H1 (cell line): ENCODE data around the gene PTDSS2. TPM values are rescaled to one million over a fixed set of nuclear protein-coding genes. Genes with fewer than 3 reads are reported as not detected.

Experiments
- CTCF ChIA-PET: fragments of 300-600 bp; sonication (Branson Sonifier 250); formaldehyde crosslinking; loops from one replicate; lab custom pipeline; 2021; ENCODE audit not compliant: partially characterized antibody; lab: Charles Lee
- POLR2A ChIA-PET: fragments of 300-600 bp; sonication (Branson Sonifier 250); formaldehyde crosslinking; loops from one replicate; lab custom pipeline; 2021; ENCODE audit warnings: inconsistent platforms; ENCODE audit not compliant: partially characterized antibody; lab: Charles Lee
- DNase-seq, 2 experiments: peaks; one replicate each; pipeline versions ENCODE4 v3.0.0 to v3.0.0-alpha.2; 2010 to 2022; ENCODE audit warnings: low spot score in 2 of 2, low read depth in 1 of 2, mixed read lengths in 1 of 2
- FAIRE-seq: peaks from 2 replicates; lab custom pipeline; 2011; peaks lifted over from hg19 to GRCh38; lab: Jason Lieb, UNC
- H2AFZ ChIP-seq: 2 replicates; pipeline ENCODE4 v1.8.1; 2012; ENCODE audit warnings: low read length, inconsistent platforms
- H2AK5ac ChIP-seq: 2 replicates; pipeline ENCODE4 v1.6.1; 2013; ENCODE audit warnings: low read depth, low read length
- H2BK120ac ChIP-seq: replicated peaks from 2 replicates; pipeline ENCODE3; 2013; ENCODE audit warnings: low read depth, low read length, inconsistent platforms
- H2BK12ac ChIP-seq: 2 replicates; pipeline ENCODE4 v1.6.1; 2013; ENCODE audit warnings: low read depth, low read length
- H2BK15ac ChIP-seq: 2 replicates; pipeline ENCODE4 v1.6.1; 2013; ENCODE audit warnings: low read length
- H2BK20ac ChIP-seq: 2 replicates; pipeline ENCODE4 v1.6.1; 2013; ENCODE audit warnings: low read length
- H2BK5ac ChIP-seq: 2 replicates; pipeline ENCODE4 v1.6.1; 2013; ENCODE audit warnings: low read depth, low read length
- H3K14ac ChIP-seq: 2 replicates; pipeline ENCODE4 v1.6.1; 2013; ENCODE audit warnings: inconsistent platforms; ENCODE audit not compliant: insufficient read length
- H3K18ac ChIP-seq: 2 replicates; pipeline ENCODE4 v1.6.1; 2013; ENCODE audit warnings: low read length; ENCODE audit errors: extremely low read depth
- H3K23ac ChIP-seq: 2 replicates; pipeline ENCODE4 v1.6.1; 2013; ENCODE audit warnings: inconsistent platforms; ENCODE audit not compliant: insufficient read length
- H3K23me2 ChIP-seq: 2 replicates; pipeline ENCODE4 v1.6.1; 2013; ENCODE audit warnings: low read depth, low read length
- H3K27ac ChIP-seq: 2 replicates; pipeline ENCODE4 v1.6.1; 2011; ENCODE audit warnings: low read depth, low read length, inconsistent platforms
- H3K27me3 ChIP-seq, 4 experiments: replicated peaks in 1 of 4; 1 replicate in 1 of 4; 2 replicates in 3 of 4; pipeline versions ENCODE4 v1.6.1 to v1.8.1; 2011 to 2013; ENCODE audit warnings: low read length in 3 of 4, mild to moderate bottlenecking in 3 of 4, inconsistent platforms in 2 of 4, mixed read lengths in 2 of 4, moderate library complexity in 1 of 4; ENCODE audit not compliant: control insufficient read depth in 3 of 4, insufficient read depth in 3 of 4; ENCODE audit errors: extremely low read depth in 1 of 4
- H3K36me3 ChIP-seq, 4 experiments: 2 replicates each; pipeline versions ENCODE4 v1.6.1 to v1.8.1; 2011 to 2013; ENCODE audit warnings: mild to moderate bottlenecking in 4 of 4, low read length in 3 of 4, moderate library complexity in 2 of 4, control low read depth in 1 of 4, inconsistent platforms in 1 of 4; ENCODE audit not compliant: insufficient read depth in 4 of 4, control insufficient read depth in 2 of 4
- H3K4ac ChIP-seq: replicated peaks from 2 replicates; pipeline ENCODE3; 2013; ENCODE audit warnings: low read length, low read depth, mixed read lengths, inconsistent platforms; ENCODE audit not compliant: insufficient read length
- H3K4me1 ChIP-seq, 4 experiments: replicated peaks in 1 of 4; 1 replicate in 1 of 4; 2 replicates in 3 of 4; pipeline versions ENCODE4 v1.6.1 to v1.8.1; 2011 to 2013; ENCODE audit warnings: low read length in 3 of 4, inconsistent platforms in 2 of 4, mixed read lengths in 1 of 4; ENCODE audit not compliant: insufficient read depth in 4 of 4, control insufficient read depth in 3 of 4
- H3K4me2 ChIP-seq, 2 experiments: 2 replicates each; pipeline versions ENCODE4 v1.6.1 to v1.8.1; 2011 to 2013; ENCODE audit warnings: low read depth in 2 of 2, low read length in 2 of 2, control low read depth in 1 of 2, inconsistent platforms in 1 of 2, mild to moderate bottlenecking in 1 of 2; ENCODE audit not compliant: insufficient read depth in 1 of 2
- H3K4me3 ChIP-seq, 4 experiments: fragments of 200-600, 300-600 bp in 1 of 4; sonication (generic), shearing (Covaris generic), sonication (Bioruptor Twin) in 1 of 4; 2 replicates each; pipeline versions ENCODE4 v1.5.1 to v1.8.1; 2011 to 2016; ENCODE audit warnings: low read length in 4 of 4, low read depth in 3 of 4, control low read depth in 2 of 4, inconsistent platforms in 2 of 4, mild to moderate bottlenecking in 2 of 4, mixed read lengths in 1 of 4, moderate library complexity in 1 of 4; ENCODE audit not compliant: insufficient read depth in 2 of 4; ENCODE audit errors: extremely low read depth in 1 of 4
- H3K56ac ChIP-seq: replicated peaks from 2 replicates; pipeline ENCODE3; 2013; ENCODE audit warnings: low read depth, mild to moderate bottlenecking, mixed read lengths, low read length, inconsistent platforms; ENCODE audit not compliant: insufficient read length
- H3K79me1 ChIP-seq: 2 replicates; pipeline ENCODE4 v1.6.1; 2013; ENCODE audit warnings: low read depth, low read length, control low read depth
- H3K79me2 ChIP-seq, 2 experiments: 2 replicates each; pipeline versions ENCODE4 v1.6.1 to v1.8.1; 2012 to 2013; ENCODE audit warnings: low read length in 2 of 2, mild to moderate bottlenecking in 2 of 2, inconsistent platforms in 1 of 2; ENCODE audit not compliant: insufficient read depth in 2 of 2, control insufficient read depth in 1 of 2
- H3K9ac ChIP-seq, 4 experiments: replicated peaks in 1 of 4; 1 replicate in 1 of 4; 2 replicates in 3 of 4; pipeline versions ENCODE4 v1.6.1 to v1.8.1; 2011 to 2013; ENCODE audit warnings: low read depth in 3 of 4, low read length in 3 of 4, control low read depth in 2 of 4, mild to moderate bottlenecking in 2 of 4, moderate library complexity in 2 of 4, inconsistent platforms in 1 of 4; ENCODE audit errors: extremely low read depth in 1 of 4
- H3K9me3 ChIP-seq, 2 experiments: 2 replicates each; pipeline versions ENCODE4 v1.6.1 to v1.8.1; 2012 to 2013; ENCODE audit warnings: mild to moderate bottlenecking in 2 of 2, moderate library complexity in 2 of 2, control low read depth in 1 of 2, inconsistent platforms in 1 of 2, low read depth in 1 of 2, low read length in 1 of 2, mixed read lengths in 1 of 2; ENCODE audit not compliant: insufficient read depth in 2 of 2
- H4K20me1 ChIP-seq, 2 experiments: replicated peaks in 1 of 2; 2 replicates each; pipeline versions ENCODE3 to v1.8.1; 2011 to 2013; ENCODE audit warnings: inconsistent platforms in 2 of 2, low read length in 2 of 2, mild to moderate bottlenecking in 1 of 2; ENCODE audit not compliant: insufficient read depth in 2 of 2, control insufficient read depth in 1 of 2
- H4K5ac ChIP-seq: 2 replicates; pipeline ENCODE4 v1.6.1; 2013; ENCODE audit warnings: low read length, low read depth, mixed read lengths, inconsistent platforms; ENCODE audit not compliant: insufficient read length
- H4K8ac ChIP-seq: 2 replicates; pipeline ENCODE4 v1.8.0; 2013; ENCODE audit warnings: mild to moderate bottlenecking, moderate library complexity, low read length, inconsistent platforms; ENCODE audit not compliant: insufficient read depth; ENCODE audit errors: extremely low read depth
- H4K91ac ChIP-seq: replicated peaks from 2 replicates; pipeline ENCODE3; 2013; ENCODE audit warnings: low read length, mixed read lengths, inconsistent platforms; ENCODE audit not compliant: insufficient read length
- CTBP2 ChIP-seq: IDR thresholded peaks from 2 replicates; pipeline ENCODE4 v1.7.0; 2011; ENCODE audit warnings: borderline replicate concordance, mild to moderate bottlenecking, moderate library complexity, mixed read lengths, low read length; ENCODE audit not compliant: insufficient read depth, insufficient read length
- PHF8 ChIP-seq: fragments of 200-600 bp; sonication (generic); conservative IDR thresholded peaks from 2 replicates; pipeline ENCODE4 v1.7.1; 2012; ENCODE audit warnings: low read depth, mild to moderate bottlenecking, inconsistent platforms, low read length, moderate library complexity
- SAP30 ChIP-seq: fragments of 300-600 bp; sonication (generic); IDR thresholded peaks from 2 replicates; pipeline ENCODE4 v1.7.1; 2012; ENCODE audit warnings: low read length, moderate library complexity, mild to moderate bottlenecking, inconsistent platforms; ENCODE audit not compliant: insufficient read depth, insufficient replicate concordance
- SP4 ChIP-seq: IDR thresholded peaks from 2 replicates; pipeline ENCODE4 v1.6.1; 2012; ENCODE audit warnings: low read length, inconsistent platforms
- WGBS, 2 experiments: shearing (Covaris generic) in 1 of 2; methylation state at CpG; one replicate each; pipeline versions ENCODE4 v1.1.6 to v1.1.7; 2013 to 2015; ENCODE audit warnings: low lambda C conversion rate in 2 of 2, mixed read lengths in 2 of 2, inconsistent platforms in 1 of 2, low coverage in 1 of 2, missing lambda C conversion rate in 1 of 2; ENCODE audit not compliant: insufficient replicate concordance in 2 of 2, insufficient coverage in 1 of 2, insufficient read length in 1 of 2; ENCODE audit errors: extremely low coverage in 1 of 2, missing lambda C conversion rate in 1 of 2; 5-methylcytosine and 5-hydroxymethylcytosine counted together
- polyA plus RNA-seq, 7 experiments: library from polyadenylated mRNA; depleted of rRNA in 3 of 7; stranded (reverse) in 5 of 7; unstranded in 2 of 7; fragments of >200 nt in 5 of 7; fragments of 200-250 nt in 2 of 7; gene quantifications; 1 replicate in 5 of 7; 2 replicates in 1 of 7; 4 replicates in 1 of 7; pipeline versions ENCODE4 v1.2.1 to v1.2.3, GENCODE V29; 2011 to 2013; ENCODE audit warnings: missing spikeins in 2 of 7, mixed read lengths in 2 of 7
- total RNA-seq: library from RNA; stranded (reverse); fragmentation: NEBNext Ultra II Directional; extraction: Animal tissue kit (Norgen Biotek cat#: 25700); gene quantifications from 2 replicates; pipeline ENCODE4 v1.2.1, GENCODE V29; 2021

The PTDSS2 gene
- total and polyA plus RNA-seq, 2 of the 8 experiments (the other 6 are each of a cell fraction or from before 2014, with no cell fraction given) = 48.7 to 68.2 TPM

DNA sequence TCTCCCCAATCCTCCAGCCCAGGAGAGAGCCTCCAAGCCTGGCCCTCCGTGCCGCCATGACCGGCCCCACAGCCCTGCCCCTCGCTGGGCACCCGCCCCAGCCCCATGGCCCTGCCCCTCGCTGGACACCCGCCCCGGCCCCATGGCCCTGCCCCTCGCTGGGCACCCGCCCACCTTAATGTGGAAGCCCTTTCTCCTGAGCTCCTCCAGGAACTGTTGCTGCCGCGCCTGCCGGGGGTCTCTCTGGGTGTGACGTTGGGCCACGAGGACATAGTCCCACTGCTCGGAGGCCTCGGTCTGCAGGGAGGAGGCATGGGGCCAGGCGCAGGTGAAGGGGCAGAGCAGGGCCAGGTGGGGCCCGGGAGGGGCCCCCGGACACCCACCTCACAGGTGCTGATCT, 16.4 kb upstream of the PTDSS2 start:
- Histone ChIP-seq H3K9me3 (peaks cover 6 to 10% of the 10 kb centered on the region in 2 experiments; a peak in 3 of 4 replicates), H3K36me3 (0 out of 8 replicates have a peak, but pooled peaks cover 0 to 2% (median 0%) of the 10 kb centered on the region in 4 experiments), H3K14ac (no peak overlapping the region), H3K23me2 (no peaks in the 10 kb centered on the region), H2AFZ (no peak overlapping the region), H3K18ac (no peak overlapping the region), H2BK12ac (no peak overlapping the region), H4K8ac (no peak overlapping the region), H2AK5ac (no peak overlapping the region), H2BK5ac (no peak overlapping the region), H4K91ac (no peak overlapping the region), H3K4me1 (no peaks in the 10 kb centered on the region; a peak in 1 of 7 replicates), H3K27me3 (no peaks in the 10 kb centered on the region), H3K4me2 (no peak overlapping the region), H3K27ac (no peak overlapping the region), H3K4me3 (no peak overlapping the region)
- WGBS, 2 experiments = 96% methylated on average over 5 of the region's 20 CpGs; no CpG with 5 or more reads in 1 of the 2 experiments
- POLR2A ChIA-PET = interaction anchor here (1.0 kb wide), 1 partner anchor 17 kb away, joined by 3 read pairs; no protein-coding TSS in a partner anchor
- FAIRE-seq (no peak), DNase-seq (no peak)
- TF ChIP-seq CTBP2 = no peak
- no peak for TF ChIP-seq SP4
- no peak for TF ChIP-seq SAP30
- TF ChIP-seq PHF8 = no peak
- TF ChIP-seq, all 59 proteins: peak for 0
- Histone ChIP-seq H3K56ac (no peak overlapping the region), H2BK120ac (no peak overlapping the region), H2BK20ac (no peak overlapping the region), H3K79me1 (no peaks in the 10 kb centered on the region), H3K79me2 (no peaks in the 10 kb centered on the region), H3K4ac (no peak overlapping the region), H4K20me1 (no peaks in the 10 kb centered on the region), H4K5ac (no peak overlapping the region), H2BK15ac (no peak overlapping the region), H3K23ac (no peak overlapping the region), H3K9ac (no peak overlapping the region)
- CTCF ChIA-PET = no interaction called here
